HG02981 (cell line): ENCODE measurements around the gene CAPN2.
A peak's percentile ranks its signal among the peaks of the same experiment; 100 is the strongest.

ENCODE experiments used
- ATAC-seq: cut with Tn5 transposase; IDR thresholded peaks from one replicate; pipeline ENCODE4 v1.9.1; 2021; ENCODE audit warnings: mild to moderate bottlenecking, moderate library complexity; ENCODE audit not compliant: unreplicated experiment

CAPN2 gene

DNA sequence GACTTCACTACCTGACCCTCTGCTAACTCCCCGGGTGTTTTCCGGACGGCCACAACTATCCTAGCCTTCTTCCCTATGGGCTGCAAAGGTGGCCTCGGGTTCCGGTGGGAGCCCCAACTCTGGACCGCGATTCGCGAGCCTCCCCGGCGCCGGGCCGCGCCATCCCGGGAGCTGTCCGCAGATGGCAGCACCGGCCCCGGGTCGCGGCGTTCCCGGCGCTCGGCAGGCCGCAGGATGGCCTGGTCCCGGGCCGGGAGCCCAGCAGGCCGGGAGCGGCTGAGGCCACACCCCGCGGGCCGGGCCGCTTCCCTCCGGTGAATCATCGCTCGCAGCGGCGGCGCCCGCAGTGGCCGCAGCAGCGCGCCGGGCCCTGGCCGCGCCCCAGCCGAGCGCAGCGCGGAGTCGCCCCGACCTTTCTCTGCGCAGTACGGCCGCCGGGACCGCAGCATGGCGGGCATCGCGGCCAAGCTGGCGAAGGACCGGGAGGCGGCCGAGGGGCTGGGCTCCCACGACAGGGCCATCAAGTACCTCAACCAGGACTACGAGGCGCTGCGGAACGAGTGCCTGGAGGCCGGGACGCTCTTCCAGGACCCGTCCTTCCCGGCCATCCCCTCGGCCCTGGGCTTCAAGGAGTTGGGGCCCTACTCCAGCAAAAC lies at the start of gene CAPN2:
TSS of gene CAPN2 (plus strand) at position 346 of the 656 bp plus-strand sequence. CDS start at position 448, 102 bp downstream.
- ATAC-seq, result peak; percentile 49

DNA sequence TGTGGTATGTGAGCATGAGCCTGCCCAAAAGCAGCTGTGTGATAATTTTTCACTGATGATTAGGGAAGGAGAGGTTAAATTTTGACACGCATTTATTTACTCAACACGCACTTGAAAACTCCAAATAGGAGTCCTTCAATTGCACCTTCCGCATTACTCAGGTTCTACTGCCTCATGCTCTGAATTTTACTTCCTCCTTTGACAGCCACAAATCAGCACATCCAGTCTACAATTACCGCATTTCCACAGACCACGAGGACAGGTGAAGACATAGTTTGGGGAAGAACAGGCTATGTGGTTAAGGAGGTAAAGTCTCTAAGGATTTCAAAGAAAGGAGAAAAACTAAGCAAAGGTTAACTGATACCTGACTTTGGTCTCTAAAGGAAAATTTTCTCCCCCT lies 49.4 kb upstream of the CAPN2 start:
- no peak for ATAC-seq

DNA sequence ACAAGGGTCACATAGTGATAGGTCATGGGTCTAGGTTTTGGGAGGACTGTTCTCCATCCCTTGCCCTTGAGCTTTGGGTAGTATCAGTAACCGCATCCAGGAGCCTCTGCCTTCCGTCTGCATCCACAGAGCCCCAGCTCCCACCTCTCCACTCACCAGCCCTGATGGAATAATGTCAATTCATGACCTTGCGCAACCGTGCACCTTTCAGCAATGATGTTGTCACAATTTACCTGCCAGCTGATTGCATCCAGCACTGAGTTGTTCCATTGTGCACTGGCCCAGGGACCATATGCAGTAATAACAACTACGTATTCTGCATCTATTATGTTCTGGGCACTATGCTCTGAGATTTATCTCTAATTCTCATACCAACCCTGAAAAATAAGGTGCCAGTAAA lies 48.2 kb upstream of the CAPN2 start:
- ATAC-seq, result no peak

DNA sequence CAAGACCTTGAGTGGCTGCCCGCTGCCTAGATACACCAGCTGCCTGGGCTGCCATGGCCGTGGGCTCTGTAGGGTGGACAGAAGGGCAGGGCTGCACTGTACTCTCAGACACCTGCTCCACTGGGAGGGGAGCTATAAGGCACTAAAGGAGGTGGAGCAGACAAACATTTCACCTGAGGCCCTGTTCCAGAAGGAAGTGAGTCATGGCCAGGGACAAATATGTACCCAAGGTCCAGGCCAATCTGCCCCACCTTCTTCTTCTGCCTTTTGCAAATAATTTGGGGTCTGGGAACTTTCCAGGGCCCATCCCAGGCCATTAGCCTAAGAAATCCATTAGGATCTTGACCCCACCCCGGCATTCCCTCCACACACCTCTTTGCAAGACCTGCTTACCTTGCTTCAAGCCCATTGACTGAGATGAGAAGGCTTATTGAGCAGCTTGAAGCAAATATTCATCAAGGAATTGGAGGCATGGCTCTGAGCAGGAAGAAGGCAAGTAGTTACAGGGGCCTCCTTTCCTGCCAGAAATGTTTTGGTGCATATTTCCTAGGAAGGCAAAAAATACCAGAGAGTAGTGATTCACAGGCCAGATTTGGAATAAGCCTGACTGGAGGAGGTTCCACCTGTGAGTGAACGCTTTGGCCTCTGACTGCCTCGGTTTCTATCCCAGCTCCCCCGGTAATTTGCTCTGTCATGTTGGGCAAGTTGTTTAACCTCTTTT lies 46.6 kb upstream of the CAPN2 start, which contains the start of gene CAPN8:
TSS of gene CAPN8 (minus strand) at position 110 of the 721 bp plus-strand sequence. CDS start at position 55, 55 bp downstream.
- no peak for ATAC-seq

DNA sequence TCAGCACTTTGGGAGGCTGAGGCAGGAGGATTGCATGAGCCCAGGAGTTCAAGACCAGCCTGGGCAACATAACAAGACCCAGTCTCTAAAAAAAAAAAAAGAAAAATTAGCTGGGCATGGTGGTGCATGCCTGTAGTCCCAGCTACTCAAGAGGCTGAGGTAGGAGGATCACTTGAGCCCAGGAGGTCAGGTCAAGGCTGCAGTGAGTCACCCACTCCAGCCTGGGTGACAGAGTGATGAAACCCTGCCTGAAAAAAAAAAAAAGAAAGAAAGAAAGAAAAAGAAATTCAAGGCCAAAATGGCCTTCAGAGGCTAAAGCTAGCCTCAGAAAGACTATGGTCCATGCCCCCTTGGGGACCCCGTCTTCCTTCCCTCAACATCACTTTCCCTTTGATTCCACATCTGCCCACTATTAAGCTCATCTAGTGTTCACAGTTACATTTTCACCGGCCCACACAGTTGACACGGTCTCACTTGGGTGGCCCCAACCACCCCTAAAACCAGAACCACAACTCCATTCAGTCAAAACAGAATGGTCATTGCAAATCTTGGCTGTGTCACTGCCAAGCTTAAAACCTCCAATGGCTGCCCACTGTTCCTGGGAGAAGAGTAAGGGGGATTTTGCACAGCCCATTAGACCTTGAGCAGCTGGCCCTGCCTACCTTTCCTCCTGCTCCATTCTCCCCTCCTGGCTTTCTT lies 44.7 kb upstream of the CAPN2 start:
- no peak for ATAC-seq

DNA sequence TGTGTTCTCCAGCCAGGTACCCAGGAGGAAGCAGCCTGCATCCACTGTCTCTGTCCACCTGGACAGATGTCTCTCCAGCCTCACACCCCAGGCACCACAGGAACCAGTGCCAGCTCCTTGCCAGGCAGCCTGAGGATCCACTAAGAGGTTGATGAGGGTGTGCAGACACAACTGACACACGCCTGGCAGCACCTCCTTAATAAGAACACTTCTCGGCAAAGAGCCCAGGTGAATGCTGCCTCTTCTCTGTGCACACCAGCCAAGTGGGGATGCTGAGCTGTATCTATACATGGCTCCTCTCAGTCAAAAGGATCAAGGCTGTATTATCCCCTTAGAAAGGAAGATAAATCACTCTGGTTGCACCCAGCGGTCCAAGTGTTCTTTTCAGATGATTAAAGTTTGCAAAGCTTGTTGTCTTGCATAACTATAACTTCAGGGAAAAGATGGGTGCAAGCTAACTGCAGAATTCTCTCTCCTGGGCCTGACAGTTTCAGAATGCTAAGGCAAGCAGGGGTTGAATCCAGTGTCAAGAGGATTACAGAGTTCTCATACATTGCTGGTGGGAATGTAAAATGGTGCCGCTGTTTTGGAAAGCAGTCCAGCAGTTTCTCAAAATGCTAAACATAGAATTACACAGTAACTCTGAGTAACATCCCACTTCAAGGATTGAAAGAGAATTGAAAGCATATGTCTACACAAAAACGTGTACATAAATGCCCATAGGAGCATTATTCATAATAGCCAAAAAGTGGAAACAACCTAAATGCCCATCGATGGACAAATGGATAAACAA lies 43.1 kb upstream of the CAPN2 start:
- no peak for ATAC-seq

DNA sequence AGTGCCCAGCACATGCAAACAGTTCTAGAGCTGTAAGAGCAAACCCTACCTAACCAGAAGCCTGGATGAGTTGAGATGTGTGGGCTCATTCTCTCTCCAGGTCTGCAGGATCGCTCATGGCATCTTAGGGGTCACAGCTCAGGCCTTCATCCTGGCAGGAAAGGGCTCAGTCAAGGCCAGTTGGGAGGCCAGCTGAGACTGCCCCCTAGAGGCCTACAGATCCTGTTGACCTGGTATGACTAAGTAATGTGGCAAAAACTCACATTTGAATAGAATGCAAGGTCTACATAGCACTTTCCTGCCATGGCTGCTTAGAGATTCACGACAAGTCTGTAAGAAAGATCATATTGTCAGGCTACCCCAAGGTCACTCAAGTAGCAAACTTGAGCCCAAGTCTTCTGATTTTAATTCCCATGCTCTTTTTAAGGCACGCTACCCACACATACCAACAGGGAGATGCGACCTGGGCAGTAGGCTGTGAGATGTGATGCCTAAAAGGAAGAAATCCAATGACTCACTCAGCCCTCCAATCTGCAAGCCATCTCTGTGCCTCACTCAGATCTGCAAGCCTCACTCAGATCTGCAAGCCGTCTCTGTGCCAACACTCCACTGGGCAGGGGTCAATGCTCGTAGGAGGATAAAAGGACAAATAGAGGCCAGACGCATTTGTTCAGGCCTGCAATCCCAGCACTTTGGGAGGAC lies 41.7 kb upstream of the CAPN2 start:
- ATAC-seq, result no peak

DNA sequence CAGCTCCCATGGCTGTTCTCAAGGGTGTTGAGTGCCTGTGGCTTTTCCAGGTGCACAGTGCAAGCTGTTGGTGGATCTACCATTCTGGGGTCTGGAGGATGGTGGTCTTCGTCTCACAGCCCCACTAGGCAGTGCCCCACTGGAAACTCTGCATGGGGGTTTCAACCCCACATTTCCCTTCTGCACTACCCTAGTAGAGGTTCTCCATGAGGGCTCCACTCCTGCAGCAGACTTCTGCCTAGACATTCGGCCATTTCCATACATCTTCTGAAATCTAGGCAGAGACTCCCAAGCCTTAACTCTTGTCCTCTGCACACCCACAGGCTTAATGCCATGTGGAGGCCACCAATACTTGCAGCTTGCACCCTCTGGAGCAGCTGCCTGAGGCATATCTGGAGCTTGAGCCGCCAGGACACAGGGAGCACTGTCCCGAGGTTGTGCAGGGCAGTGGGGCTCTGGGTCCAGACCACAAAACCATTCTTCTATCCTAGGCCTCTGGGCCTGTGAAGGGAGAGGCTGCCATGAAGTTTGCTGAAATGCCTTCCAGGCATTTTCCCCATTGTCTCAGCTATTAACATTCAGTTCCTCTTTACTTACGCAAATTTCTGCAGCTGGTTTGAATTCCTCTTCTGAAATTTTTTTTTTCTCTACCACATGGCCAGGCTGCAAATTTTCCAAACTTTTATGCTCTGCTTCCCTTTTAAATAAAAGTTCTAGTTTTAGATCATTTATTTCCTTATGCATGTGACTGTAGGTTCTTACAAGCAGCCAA lies 38.0 kb upstream of the CAPN2 start:
- no peak for ATAC-seq

DNA sequence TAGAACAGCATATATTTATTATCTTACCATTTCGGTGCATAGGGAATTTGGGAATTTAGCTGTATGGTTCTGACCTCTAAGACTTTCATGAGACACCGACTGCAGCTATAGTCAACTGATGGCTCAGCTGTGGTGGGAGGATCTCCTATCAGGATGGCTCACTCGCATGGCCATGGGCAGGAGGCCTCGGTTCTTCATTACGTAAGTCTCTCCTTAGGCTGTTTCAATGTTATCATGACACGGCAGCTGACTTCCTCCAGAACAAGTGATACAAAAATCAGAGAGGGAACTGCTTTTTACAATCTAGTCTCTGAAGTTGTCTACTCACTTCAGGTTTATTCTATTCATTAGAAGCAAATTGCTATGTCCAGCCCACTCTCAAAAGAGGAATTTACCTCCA lies 33.5 kb upstream of the CAPN2 start:
- ATAC-seq, result no peak

DNA sequence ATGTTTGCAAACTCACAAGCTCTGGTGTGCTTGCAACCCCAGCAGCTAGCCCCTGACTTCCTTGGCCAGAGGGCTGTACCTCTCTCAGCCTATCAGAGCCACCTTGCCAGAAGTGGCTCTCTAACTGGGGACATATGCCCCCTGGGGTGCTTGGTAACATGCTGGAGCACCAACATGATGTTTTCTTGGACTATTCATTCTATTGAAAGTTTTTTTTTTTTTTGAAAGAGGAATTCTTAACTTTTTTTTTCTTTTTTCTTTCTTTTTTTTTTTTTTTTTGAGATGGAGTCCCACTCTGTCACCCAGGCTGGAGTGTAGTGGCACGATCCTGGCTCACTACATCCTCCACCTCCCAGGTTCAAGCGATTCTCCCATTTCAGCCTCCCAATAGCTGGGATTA lies 32.2 kb upstream of the CAPN2 start:
- no peak for ATAC-seq

DNA sequence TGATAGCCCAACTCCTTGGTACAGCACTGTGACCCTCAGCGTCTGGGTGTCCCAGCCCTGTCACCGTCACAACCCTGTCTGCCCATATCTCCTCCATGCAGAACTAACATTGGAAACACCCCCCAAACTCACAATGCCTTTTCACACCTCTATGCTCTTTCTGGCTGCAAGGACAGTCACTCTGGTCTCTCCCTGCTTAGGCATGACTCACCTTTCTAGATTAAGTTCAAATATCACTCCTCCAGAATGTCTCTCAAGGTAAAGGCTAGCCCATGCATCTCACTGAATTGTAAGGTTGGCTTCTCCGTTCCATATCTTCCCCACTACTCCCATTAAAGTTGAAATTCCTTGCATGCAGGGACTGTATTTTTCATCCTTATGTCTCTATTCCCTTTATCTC lies 29.8 kb upstream of the CAPN2 start:
- no peak for ATAC-seq

DNA sequence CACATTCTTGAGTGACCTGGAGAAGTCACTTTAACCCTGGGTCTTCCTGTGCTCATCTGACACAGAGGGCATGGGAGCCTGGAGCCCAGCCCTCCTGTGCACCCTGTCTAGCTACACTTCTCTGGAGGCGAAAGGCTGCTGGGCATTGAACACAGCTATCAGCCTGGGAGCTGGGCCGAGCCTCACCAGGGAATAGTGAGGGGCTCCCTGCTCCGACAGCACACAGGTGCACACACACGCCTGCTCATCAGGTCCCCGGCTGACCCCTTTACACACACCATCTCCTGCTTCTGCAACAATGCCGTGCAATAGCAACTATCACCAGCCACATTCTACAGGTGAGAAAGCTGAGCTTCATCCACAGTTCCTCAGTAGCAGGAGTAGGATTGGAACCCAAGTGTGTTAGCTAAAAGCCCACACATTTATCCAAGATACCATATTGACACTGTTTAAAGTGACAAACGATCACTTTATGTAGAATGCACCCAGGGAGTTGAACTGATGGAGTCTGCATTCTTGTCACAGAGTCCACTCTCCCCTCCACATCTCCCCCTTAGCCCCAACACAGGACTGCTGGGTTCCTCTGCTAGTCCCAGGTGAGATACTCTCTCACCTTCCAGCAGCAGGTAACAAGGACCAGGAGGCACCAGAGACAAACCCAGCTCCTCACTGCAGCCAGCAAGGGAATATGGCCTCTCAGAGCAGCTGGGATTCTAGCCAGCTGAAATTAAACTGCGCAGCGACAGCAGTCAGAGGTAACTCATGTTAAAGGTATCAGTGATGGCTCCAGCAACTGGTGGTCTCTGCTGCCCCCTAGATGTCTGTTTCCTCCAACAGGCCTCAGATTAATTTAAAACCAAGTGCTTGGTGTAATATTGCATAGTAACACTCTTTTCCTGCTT lies 28.5 kb upstream of the CAPN2 start:
- no peak for ATAC-seq

DNA sequence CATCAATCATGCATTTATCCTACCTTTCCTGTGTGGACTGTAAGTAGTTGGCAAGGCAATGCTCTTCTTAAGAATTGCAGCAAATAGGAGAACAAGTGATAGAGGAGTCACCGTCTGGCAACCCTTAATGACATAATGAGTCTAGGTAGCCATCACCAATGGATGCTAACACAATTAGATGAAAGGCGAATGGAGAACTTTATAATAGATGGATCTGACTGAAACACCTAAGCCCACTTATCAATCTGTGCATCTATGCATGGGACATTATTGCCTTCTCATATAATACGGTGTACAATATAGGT lies 27.9 kb upstream of the CAPN2 start:
- ATAC-seq, result no peak

DNA sequence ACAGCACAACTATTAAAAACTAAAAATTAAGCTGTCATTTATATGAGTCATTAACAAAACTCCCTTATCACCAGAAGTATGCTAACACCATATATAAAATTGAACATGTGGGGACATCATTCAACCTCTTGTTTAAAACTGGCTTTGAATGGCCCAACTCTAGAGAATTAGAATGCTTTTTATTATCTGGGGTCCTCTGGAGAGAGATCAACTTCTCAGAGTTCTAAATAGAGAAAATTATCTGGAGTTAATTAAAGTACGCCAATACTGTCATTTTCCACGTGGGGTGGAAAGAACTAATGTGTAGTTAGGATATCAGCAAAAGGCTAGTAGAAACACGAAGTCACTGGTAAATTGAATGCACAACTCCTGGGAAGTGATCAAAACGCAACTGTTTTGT lies 21.2 kb upstream of the CAPN2 start:
- no peak for ATAC-seq

DNA sequence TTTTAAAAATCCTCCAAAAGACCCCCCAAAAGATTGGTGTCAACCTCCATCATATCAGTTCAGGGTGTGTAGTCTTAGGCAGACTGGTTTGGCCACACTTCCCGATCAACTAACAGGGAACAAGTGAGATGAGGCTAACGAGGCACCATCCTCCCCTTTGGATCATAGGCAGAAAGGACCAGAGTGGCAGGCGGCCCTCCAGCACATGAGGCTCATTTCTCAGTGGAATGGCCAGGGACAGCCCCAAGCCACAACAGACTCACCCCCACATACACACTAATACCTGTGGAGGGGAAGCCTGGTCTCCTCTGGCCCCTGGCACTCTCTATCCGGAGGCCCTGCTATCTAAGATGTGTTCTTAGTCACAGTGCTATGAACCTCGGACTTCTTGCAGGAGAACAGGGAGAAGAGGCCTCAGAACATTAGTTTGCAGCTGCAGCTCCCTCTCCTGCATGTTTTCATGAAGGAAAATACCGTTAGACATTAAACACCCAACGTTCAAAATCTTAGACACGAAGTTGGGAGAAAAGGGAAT lies 17.3 kb upstream of the CAPN2 start:
- no peak for ATAC-seq

DNA sequence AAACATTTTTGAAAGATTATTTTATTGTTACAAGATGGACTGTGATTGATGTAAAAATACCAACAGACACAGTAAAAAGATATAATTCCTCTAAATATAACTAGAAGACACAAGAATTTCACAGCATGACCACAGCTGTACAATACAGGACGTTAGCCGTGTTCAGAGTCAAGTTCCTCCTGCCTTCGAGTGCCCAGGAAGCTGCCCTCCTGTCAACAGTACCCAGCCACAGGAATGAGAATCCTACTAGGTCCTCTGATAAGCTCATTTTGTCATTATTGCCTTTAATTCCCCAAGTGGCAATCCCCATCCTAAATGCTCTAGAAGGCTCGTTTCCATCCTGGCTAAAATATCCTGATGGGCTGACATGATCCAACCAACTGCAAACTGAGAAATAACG lies 16.4 kb upstream of the CAPN2 start:
- ATAC-seq, result no peak

DNA sequence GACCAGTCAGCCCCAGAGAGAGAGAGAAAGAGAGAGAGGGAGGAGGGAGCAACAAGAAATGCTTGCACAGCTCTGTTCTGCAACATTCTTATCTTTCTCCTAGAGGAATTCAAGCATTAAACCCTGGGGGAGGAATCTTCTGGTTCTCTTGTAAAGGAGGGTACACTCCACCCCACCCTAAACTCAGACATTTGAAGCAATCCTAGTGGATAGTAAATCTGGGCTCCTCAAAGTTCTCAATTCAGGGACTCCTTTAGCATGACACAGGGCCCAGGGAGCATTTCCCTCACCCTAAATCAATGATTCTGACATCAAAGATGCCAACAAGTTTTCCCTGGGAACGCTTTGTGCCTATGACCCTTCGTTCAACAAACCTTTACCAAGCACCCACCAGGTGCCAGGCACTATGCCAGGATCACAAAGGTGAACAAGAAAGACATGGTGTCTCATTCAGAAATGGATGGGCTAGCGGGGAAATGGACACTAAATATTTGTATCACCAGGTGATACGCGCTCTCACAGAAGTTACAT lies 11.9 kb upstream of the CAPN2 start:
- no peak for ATAC-seq

DNA sequence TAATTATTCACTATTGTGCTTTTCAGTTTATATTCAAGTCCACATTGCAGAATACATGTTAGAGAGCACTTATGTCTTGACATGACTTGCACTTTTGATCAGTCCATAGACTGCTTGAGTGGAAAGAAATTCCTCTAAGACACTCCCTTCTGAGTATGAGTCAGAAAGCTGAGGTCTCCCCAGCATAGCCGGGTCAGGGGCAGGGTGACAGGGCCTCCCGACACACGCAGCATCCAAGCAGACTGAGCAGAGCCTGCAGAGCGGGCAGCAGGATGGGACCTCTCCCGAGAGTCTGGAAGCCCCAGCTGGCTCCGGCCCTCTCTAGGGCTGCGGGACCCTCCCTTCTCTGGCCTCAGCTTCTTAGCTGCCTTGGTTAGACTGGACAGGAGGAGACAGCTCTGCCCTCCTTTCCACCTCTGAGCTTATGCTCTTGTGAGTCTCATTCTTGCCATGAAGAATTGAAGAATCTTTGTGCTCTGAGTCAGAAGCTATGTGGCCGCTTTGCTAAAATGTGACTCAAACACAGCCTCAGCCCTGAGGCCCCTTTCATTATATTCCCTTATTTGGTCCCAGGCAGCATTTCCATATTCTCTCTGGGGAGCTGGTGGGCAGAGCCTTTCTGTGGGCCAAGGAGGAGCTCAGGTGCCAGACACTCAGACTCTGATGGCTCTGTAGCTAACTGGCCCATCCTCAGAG lies 11.2 kb upstream of the CAPN2 start:
- no peak for ATAC-seq
